HG03108 (cell line): ENCODE measurements around the gene AQP9.

Experiments
- ATAC-seq: cut with Tn5 transposase; IDR thresholded peaks from one replicate; pipeline ENCODE4 v1.9.1; 2021; ENCODE audit warnings: moderate library complexity; ENCODE audit not compliant: unreplicated experiment

The AQP9 gene

GRCh38 chr15:58223432-58223831 is 85.3 kb downstream of the AQP9 start:
- ATAC-seq = no peak

GRCh38 chr15:58224068-58224467 is 85.9 kb downstream of the AQP9 start:
- ATAC-seq = no peak

GRCh38 chr15:58227706-58228543 is 89.7 kb downstream of the AQP9 start:
- no peak for ATAC-seq

- ATAC-seq = no peak
Observed at GRCh38 chr15:58228718-58229117, 90.5 kb downstream of the AQP9 start.

- no peak for ATAC-seq
Observed at GRCh38 chr15:58229297-58229768, 91.2 kb downstream of the AQP9 start.

- no peak for ATAC-seq
Observed at GRCh38 chr15:58232281-58233065, 94.3 kb downstream of the AQP9 start.

GRCh38 chr15:58233341-58233740 is 95.2 kb downstream of the AQP9 start:
- no peak for ATAC-seq
